Measurements from ENCODE around the gene MCM8. TPM values are rescaled to one million over a fixed set of nuclear protein-coding genes. Genes with fewer than 3 reads are reported as not detected.

The MCM8 gene
- total RNA-seq, 4 donors from 2014 or later: 2.9 to 5.1 (median 3.4) TPM

- TF ChIP-seq POLR2A (IDR thresholded peaks at IDR 0.05): no peak
- no peak for TF ChIP-seq CTCF (IDR thresholded peaks at IDR 0.05)
- TF ChIP-seq EP300 (IDR thresholded peaks at IDR 0.05): no peak
- no peaks in the 10 kb centered on the region for H3K9me3 ChIP-seq
- no peaks in the 10 kb centered on the region for H3K4me1 ChIP-seq
- 86 to 91% methylated on average over 22 to 24 of the region's 26 CpGs for WGBS, 2 donors
- no peaks in the 10 kb centered on the region for H3K27me3 ChIP-seq
- no peak overlapping the region for H3K27ac ChIP-seq
- no peak for DNase-seq (ENCODE audit: low spot score in 2 of 2)
- no peak overlapping the region for H3K4me3 ChIP-seq
- H3K36me3 ChIP-seq: peaks cover 0 to 63% (median 15%) of the 10 kb centered on the region in 3 donors
Measured at GRCh38 chr20:6041808-6042265, 91.4 kb downstream of the MCM8 start.

- 60 to 92% methylated on average over 2 of the region's 2 CpGs for WGBS, 2 donors
- Histone ChIP-seq H3K36me3 (peaks cover 0 to 42% (median 12%) of the 10 kb centered on the region in 3 donors), H3K4me1 (no peaks in the 10 kb centered on the region), H3K4me3 (no peak overlapping the region), H3K9me3 (no peaks in the 10 kb centered on the region), H3K27ac (no peak overlapping the region), H3K27me3 (no peaks in the 10 kb centered on the region)
- TF ChIP-seq CTCF (IDR thresholded peaks at IDR 0.05): no peak
- DNase-seq (ENCODE audit: low spot score in 2 of 2): no peak
Measured at GRCh38 chr20:6044115-6044514, 93.7 kb downstream of the MCM8 start.

GRCh38 chr20:6045566-6045965 is 95.1 kb downstream of the MCM8 start:
- TF ChIP-seq EP300 (IDR thresholded peaks at IDR 0.05): no peak
- TF ChIP-seq CTCF (IDR thresholded peaks at IDR 0.05): no peak
- TF ChIP-seq POLR2A (IDR thresholded peaks at IDR 0.05): no peak

GRCh38 chr20:6046432-6046831 is 96.0 kb downstream of the MCM8 start:
- Histone ChIP-seq H3K4me1 (no peaks in the 10 kb centered on the region), H3K9me3 (no peaks in the 10 kb centered on the region), H3K27me3 (peaks cover 0 to 7% of the 10 kb centered on the region in 2 donors), H3K36me3 (peaks cover 0 to 27% (median under 1%) of the 10 kb centered on the region in 3 donors), H3K4me3 (no peak overlapping the region), H3K27ac (no peak overlapping the region)
- no peak for DNase-seq (ENCODE audit: low spot score in 2 of 2)
- TF ChIP-seq CTCF (IDR thresholded peaks at IDR 0.05): no peak
- no peak for TF ChIP-seq POLR2A (IDR thresholded peaks at IDR 0.05)
- TF ChIP-seq EP300 (IDR thresholded peaks at IDR 0.05): no peak
- WGBS, 2 donors: 63 to 79% methylated on average over 1 of the region's 1 CpG

More at GRCh38 chr20:6045566-6045965, 95.1 kb downstream of the MCM8 start:
- H3K4me1 ChIP-seq: no peaks in the 10 kb centered on the region
- H3K4me3 ChIP-seq: no peak overlapping the region
- no peak for DNase-seq (ENCODE audit: low spot score in 2 of 2)
- no peak overlapping the region for H3K27ac ChIP-seq
- H3K27me3 ChIP-seq: no peaks in the 10 kb centered on the region
- peaks cover 0 to 35% (median 9%) of the 10 kb centered on the region in 3 donors for H3K36me3 ChIP-seq
- H3K9me3 ChIP-seq: no peaks in the 10 kb centered on the region

- TF ChIP-seq CTCF (IDR thresholded peaks at IDR 0.05) (no peak), POLR2A (IDR thresholded peaks at IDR 0.05) (no peak), EP300 (IDR thresholded peaks at IDR 0.05) (no peak)
- DNase-seq (ENCODE audit: low spot score in 2 of 2): no peak
- WGBS, 2 donors: 81 to 85% methylated on average over 3 of the region's 3 CpGs
- no peak overlapping the region for H3K4me3 ChIP-seq
- H3K27me3 ChIP-seq: peaks cover 0 to 18% of the 10 kb centered on the region in 2 donors
- H3K4me1 ChIP-seq: peaks cover 0 to 13% (median 1%) of the 10 kb centered on the region in 4 donors
- H3K27ac ChIP-seq: no peak overlapping the region
- peaks cover 0 to 11% (median 0%) of the 10 kb centered on the region in 3 donors for H3K36me3 ChIP-seq
- H3K9me3 ChIP-seq: no peaks in the 10 kb centered on the region
Measured at GRCh38 chr20:6048391-6048790, 97.9 kb downstream of the MCM8 start.

Small RNA genes within 50 kb of the gene (small RNA-seq; reads per million reads assigned to genes)
- gene RF00019: not detected
- gene RN7SL498P: not detected

Other genes with a start within 250 kb of the MCM8 start
- 1 to 10 TPM; 2.9 to 5.9 (median 4.0) TPM for gene SHLD1, start 200.3 kb upstream of the MCM8 start, total RNA-seq
- 1 to 10 TPM in 1 of 4 donors, under 1 TPM in 2, not detected in 1; 0.39 to 1.1 (median 0.42) TPM for gene CHGB, start 39.1 kb upstream of the MCM8 start, total RNA-seq
- gene TRMT6, start 119 bp upstream of the MCM8 start, total RNA-seq: 10 to 100 TPM in 2 of 4 donors, 1 to 10 TPM in 2; 4.9 to 13.6 (median 8.6) TPM
- gene CRLS1, start 55.5 kb downstream of the MCM8 start, total RNA-seq: 10 to 100 TPM; 38.7 to 73.5 (median 57.3) TPM
- gene LRRN4, start 103.4 kb downstream of the MCM8 start, total RNA-seq: not detected
- 1 to 10 TPM in 2 of 4 donors, under 1 TPM in 2; 0.78 to 3.5 (median 1.2) TPM for gene FERMT1, start 172.4 kb downstream of the MCM8 start, total RNA-seq